ENCODE results near the gene PMPCA. TPM values are rescaled to one million over a fixed set of nuclear protein-coding genes. Genes with fewer than 3 reads are reported as not detected.

PMPCA gene
- total and polyA plus RNA-seq, 2 donors (not counting 1 experiment from before 2014, with no cell fraction given): 26.4 to 70.2 TPM

DNA sequence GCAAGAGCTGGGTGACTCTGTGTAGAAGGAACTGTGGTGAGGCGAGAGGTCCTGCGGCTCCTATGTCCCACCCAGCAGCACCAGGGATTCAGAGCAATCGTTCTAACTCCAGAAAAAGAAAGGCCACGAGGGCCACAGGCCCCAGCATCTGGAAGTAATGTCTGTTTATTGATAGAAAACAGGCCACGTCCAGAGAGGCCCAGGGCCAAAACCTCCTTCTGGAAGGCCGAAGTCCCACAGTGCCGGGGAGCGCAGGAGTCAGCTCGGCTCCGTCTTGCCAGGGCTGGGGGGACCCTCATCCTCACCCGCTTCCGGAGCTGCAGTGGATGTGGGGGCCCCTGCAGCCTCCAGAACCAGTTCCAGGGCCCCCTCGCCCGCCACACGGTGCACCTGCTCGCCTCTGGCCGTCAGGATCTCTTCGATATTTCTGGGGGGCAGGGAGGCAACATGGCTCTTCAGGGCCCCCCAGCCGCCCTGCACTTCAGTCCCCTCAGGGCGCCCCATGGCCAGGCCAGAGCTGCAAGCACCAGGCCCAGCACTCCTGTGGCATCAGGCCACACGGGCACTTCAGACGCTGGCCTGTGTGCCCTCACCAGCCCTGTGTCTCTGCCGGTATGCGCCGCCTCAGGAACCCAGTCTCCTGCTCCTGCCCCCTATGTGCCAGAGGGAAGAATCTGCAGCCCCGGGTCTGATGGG is 48.6 kb upstream of the PMPCA start:
- H3K9me3 ChIP-seq (ENCODE audit: control insufficient read depth, insufficient read depth, low read depth, low read length): no peaks in the 10 kb centered on the region
- peak overlapping the region; percentile 55 for H3K9ac ChIP-seq (ENCODE audit: insufficient read depth, low read length)
- H3K4me2 ChIP-seq (ENCODE audit: extremely low read depth, insufficient read depth, low read length): peak overlapping the region; percentile 33
- H2AFZ ChIP-seq (ENCODE audit: low read length): no peak overlapping the region
- peak overlapping the region in 1 of 4 experiments; percentile 14 for H3K4me3 ChIP-seq (replicated peaks in 1 of 4; ENCODE audit: control extremely low read depth in 1 of 4, insufficient read depth in 1 of 4, low read depth in 3 of 4, low read length in 4 of 4)
- no peaks in the 10 kb centered on the region for H3K79me2 ChIP-seq (ENCODE audit: control insufficient read depth, insufficient read depth, low read length)
- no peak for DNase-seq (ENCODE audit: low read depth in 2 of 2)
- H3K27me3 ChIP-seq (ENCODE audit: control insufficient read depth, insufficient read depth, low read length): no peaks in the 10 kb centered on the region
- H4K20me1 ChIP-seq (ENCODE audit: control insufficient read depth, extremely low read depth, insufficient read depth, low read length): no peaks in the 10 kb centered on the region
- no peak for TF ChIP-seq EZH2 (IDR thresholded peaks at IDR 0.05; ENCODE audit: low read length, missing control alignments)
- TF ChIP-seq, protein P1, sequence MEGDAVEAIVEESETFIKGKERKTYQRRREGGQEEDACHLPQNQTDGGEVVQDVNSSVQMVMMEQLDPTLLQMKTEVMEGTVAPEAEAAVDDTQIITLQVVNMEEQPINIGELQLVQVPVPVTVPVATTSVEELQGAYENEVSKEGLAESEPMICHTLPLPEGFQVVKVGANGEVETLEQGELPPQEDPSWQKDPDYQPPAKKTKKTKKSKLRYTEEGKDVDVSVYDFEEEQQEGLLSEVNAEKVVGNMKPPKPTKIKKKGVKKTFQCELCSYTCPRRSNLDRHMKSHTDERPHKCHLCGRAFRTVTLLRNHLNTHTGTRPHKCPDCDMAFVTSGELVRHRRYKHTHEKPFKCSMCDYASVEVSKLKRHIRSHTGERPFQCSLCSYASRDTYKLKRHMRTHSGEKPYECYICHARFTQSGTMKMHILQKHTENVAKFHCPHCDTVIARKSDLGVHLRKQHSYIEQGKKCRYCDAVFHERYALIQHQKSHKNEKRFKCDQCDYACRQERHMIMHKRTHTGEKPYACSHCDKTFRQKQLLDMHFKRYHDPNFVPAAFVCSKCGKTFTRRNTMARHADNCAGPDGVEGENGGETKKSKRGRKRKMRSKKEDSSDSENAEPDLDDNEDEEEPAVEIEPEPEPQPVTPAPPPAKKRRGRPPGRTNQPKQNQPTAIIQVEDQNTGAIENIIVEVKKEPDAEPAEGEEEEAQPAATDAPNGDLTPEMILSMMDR (conservative IDR thresholded peaks at IDR 0.05 in 1 of 2, IDR thresholded peaks at IDR 0.05 in 1 of 2; ENCODE audit: low read depth in 1 of 2, low read length in 2 of 2): peak in 1 of 2 donors; percentile 1
- peaks cover 16% of the 10 kb centered on the region for H3K36me3 ChIP-seq (ENCODE audit: control insufficient read depth, insufficient read depth, low read length)
- H3K4me1 ChIP-seq (ENCODE audit: control insufficient read depth, extremely low read depth, insufficient read depth, low read length): peaks cover 21% of the 10 kb centered on the region
- peak overlapping the region; percentile 80 for H3K27ac ChIP-seq (ENCODE audit: insufficient read depth, low read length)

DNA sequence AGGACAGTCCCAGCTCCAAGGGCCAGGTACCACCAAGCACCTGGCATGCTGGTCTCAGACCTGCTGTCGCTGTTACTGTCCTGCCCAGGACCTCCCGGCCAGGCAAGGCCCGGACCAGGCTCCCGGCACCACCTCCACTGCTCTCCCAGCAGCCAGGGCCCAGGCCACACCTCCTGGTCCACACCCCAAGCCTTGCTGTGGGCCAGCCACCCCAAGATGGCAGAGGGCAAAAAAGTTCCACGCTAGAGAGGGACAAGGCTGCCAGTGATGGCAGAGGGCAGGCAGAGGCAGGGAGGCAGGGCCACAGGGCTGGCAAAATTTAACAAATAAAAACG is 48.0 kb upstream of the PMPCA start:
- Histone ChIP-seq H3K79me2 (ENCODE audit: control insufficient read depth, insufficient read depth, low read length) (no peaks in the 10 kb centered on the region), H3K36me3 (ENCODE audit: control insufficient read depth, insufficient read depth, low read length) (peaks cover 12% of the 10 kb centered on the region), H4K20me1 (ENCODE audit: control insufficient read depth, extremely low read depth, insufficient read depth, low read length) (no peaks in the 10 kb centered on the region), H3K4me2 (ENCODE audit: extremely low read depth, insufficient read depth, low read length) (peak overlapping the region; percentile 66), H3K27me3 (ENCODE audit: control insufficient read depth, insufficient read depth, low read length) (no peaks in the 10 kb centered on the region), H2AFZ (ENCODE audit: low read length) (no peak overlapping the region), H3K27ac (ENCODE audit: insufficient read depth, low read length) (peak overlapping the region; percentile 52), H3K9me3 (ENCODE audit: control insufficient read depth, insufficient read depth, low read depth, low read length) (no peaks in the 10 kb centered on the region), H3K9ac (ENCODE audit: insufficient read depth, low read length) (no peak overlapping the region), H3K4me3 (replicated peaks in 1 of 4; ENCODE audit: control extremely low read depth in 1 of 4, insufficient read depth in 1 of 4, low read depth in 3 of 4, low read length in 4 of 4) (no peak overlapping the region), H3K4me1 (ENCODE audit: control insufficient read depth, extremely low read depth, insufficient read depth, low read length) (peaks cover 21% of the 10 kb centered on the region)
- TF ChIP-seq, protein P1 (conservative IDR thresholded peaks at IDR 0.05 in 1 of 2, IDR thresholded peaks at IDR 0.05 in 1 of 2; ENCODE audit: low read depth in 1 of 2, low read length in 2 of 2): no peak
- no peak for TF ChIP-seq EZH2 (IDR thresholded peaks at IDR 0.05; ENCODE audit: low read length, missing control alignments)
- no peak for DNase-seq (ENCODE audit: low read depth in 2 of 2)

DNA sequence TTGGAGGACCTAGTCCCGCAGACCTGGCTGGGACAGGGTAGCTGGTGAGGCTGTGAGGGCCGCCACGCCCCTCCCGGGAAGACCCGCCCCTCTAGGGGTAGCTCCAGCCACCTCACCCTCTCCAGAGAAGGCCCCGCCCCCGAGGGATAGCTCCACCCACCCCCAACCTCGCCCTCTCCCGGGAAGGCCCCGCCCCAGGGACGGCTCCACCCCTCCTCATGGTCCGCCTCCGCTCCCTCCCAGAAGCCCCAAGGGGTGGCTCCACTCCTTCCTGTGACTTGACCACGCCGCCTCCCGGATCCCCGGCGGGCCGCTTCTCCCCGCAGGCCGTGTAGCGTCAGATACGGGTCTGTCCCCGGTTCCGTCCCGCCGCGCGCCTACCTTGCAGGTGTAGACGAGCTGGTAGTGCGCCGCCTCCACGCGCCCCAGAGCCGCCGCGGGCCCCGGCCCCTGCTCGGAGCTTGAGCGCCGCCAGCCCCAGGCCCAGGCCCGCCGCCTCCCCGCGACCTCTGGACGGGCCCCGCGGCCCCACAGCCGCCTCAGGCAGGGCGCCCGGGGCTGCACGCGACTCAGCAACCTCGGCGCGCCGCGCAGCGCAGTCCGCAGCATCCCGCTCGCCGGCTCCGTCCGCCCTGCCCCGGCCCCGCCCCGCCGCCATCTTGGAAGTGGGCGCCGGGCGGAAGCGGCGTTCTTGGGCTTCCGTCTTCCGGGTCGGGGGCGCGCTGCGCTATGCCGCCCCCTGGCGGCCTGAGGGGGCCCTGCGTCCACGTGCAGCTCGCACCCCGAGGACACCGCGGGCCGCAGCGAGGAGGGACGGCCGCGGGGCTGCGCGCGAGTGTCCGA is 47.1 kb upstream of the PMPCA start, which contains the start of gene DNLZ:
Gene DNLZ, minus strand, starts transcription at position 639 of the 843 bp plus-strand sequence. Its CDS starts 30 bp downstream, at position 609.
- H3K4me3 ChIP-seq (replicated peaks in 1 of 4; ENCODE audit: control extremely low read depth in 1 of 4, insufficient read depth in 1 of 4, low read depth in 3 of 4, low read length in 4 of 4): peak within 1 kb of the TSS; percentile 35 to 71 (median 66)
- H3K4me1 ChIP-seq (ENCODE audit: control insufficient read depth, extremely low read depth, insufficient read depth, low read length): peaks cover 21% of the 10 kb centered on the region
- peak within 1 kb of the TSS; percentile 68 for H3K27ac ChIP-seq (ENCODE audit: insufficient read depth, low read length)
- no peaks in the 10 kb centered on the region for H3K27me3 ChIP-seq (ENCODE audit: control insufficient read depth, insufficient read depth, low read length)
- no peaks in the 10 kb centered on the region for H3K9me3 ChIP-seq (ENCODE audit: control insufficient read depth, insufficient read depth, low read depth, low read length)
- H3K79me2 ChIP-seq (ENCODE audit: control insufficient read depth, insufficient read depth, low read length): no peaks in the 10 kb centered on the region
- peak within 1 kb of the TSS; percentile 75 for H3K4me2 ChIP-seq (ENCODE audit: extremely low read depth, insufficient read depth, low read length)
- peak within 1 kb of the TSS; percentile 89 for H3K9ac ChIP-seq (ENCODE audit: insufficient read depth, low read length)
- H2AFZ ChIP-seq (ENCODE audit: low read length): no peak within 1 kb of the TSS
- peak; percentile 89 to 95 for DNase-seq (ENCODE audit: low read depth in 2 of 2)
- TF ChIP-seq, protein P1 (conservative IDR thresholded peaks at IDR 0.05 in 1 of 2, IDR thresholded peaks at IDR 0.05 in 1 of 2; ENCODE audit: low read depth in 1 of 2, low read length in 2 of 2): peak; percentile 56 to 76
- TF ChIP-seq EZH2 (IDR thresholded peaks at IDR 0.05; ENCODE audit: low read length, missing control alignments): no peak
- H4K20me1 ChIP-seq (ENCODE audit: control insufficient read depth, extremely low read depth, insufficient read depth, low read length): no peaks in the 10 kb centered on the region
- H3K36me3 ChIP-seq (ENCODE audit: control insufficient read depth, insufficient read depth, low read length): peaks cover 4% of the 10 kb centered on the region
